Upper lobe of left lung (tissue), 6 donors: ENCODE measurements around the gene ARHGAP31. TPM values are rescaled to one million over a fixed set of nuclear protein-coding genes. Genes with fewer than 3 reads are reported as not detected.

Experiments
- ATAC-seq, 2 donors: fragments of 200-7000 bp; cut with Tn5 transposase; one replicate each; pipeline ENCODE4 v1.9.1; 2022; ENCODE audit warnings: mild to moderate bottlenecking in 2 of 2, moderate library complexity in 2 of 2; ENCODE audit not compliant: low FRiP score in 2 of 2
- DNase-seq, 2 donors: peaks; one replicate each; pipeline ENCODE4 v3.0.0-alpha.2; 2019 to 2020
- H3K27ac ChIP-seq, 4 donors: fragments of 200-600 bp; sonication (generic); one replicate each; pipeline ENCODE4 v1.5.1; 2016 to 2019
- H3K27me3 ChIP-seq, 4 donors: fragments of 200-600 bp; sonication (generic); one replicate each; pipeline ENCODE4 v1.5.1; 2017 to 2019
- H3K36me3 ChIP-seq, 4 donors: fragments of 200-600 bp; sonication (generic); one replicate each; pipeline ENCODE4 v1.5.1; 2016 to 2019
- H3K4me1 ChIP-seq, 4 donors: fragments of 200-600 bp; sonication (generic); one replicate each; pipeline ENCODE4 v1.5.1; 2018 to 2019
- H3K4me3 ChIP-seq, 4 donors: fragments of 200-600 bp; sonication (generic); one replicate each; pipeline ENCODE4 v1.5.1; 2017 to 2019; ENCODE audit warnings: mild to moderate bottlenecking in 2 of 4, moderate library complexity in 1 of 4
- H3K9me3 ChIP-seq, 4 donors: fragments of 200-600 bp; sonication (generic); one replicate each; pipeline ENCODE4 v1.5.1; 2018 to 2019
- CTCF ChIP-seq, 6 experiments: fragments of 450-650 bp in 4 of 6; fragments of 200-600 bp in 2 of 6; sonication (generic) in 2 of 6; IDR thresholded peaks; one replicate each; pipeline ENCODE4 v1.5.1; 2016 to 2019; ENCODE audit warnings: antibody characterized with exemption in 6 of 6
- EP300 ChIP-seq, 4 donors: sonication (generic); formaldehyde crosslinking; IDR thresholded peaks; one replicate each; pipeline ENCODE4 v1.5.1; 2017; ENCODE audit warnings: antibody characterized with exemption in 4 of 4, control low read depth in 2 of 4
- POLR2A ChIP-seq, 4 donors: fragments of 450-650 bp; IDR thresholded peaks; one replicate each; pipeline ENCODE4 v1.5.1; 2016 to 2017; ENCODE audit warnings: antibody characterized with exemption in 4 of 4, mild to moderate bottlenecking in 2 of 4
- POLR2AphosphoS5 ChIP-seq, 2 donors: sonication (generic); formaldehyde crosslinking; IDR thresholded peaks; one replicate each; pipeline ENCODE4 v1.5.1; 2017; ENCODE audit warnings: antibody characterized with exemption in 2 of 2
- whole genome bisulfite sequencing, 2 donors: methylation state at CpG; one replicate each; pipeline ENCODE4 v1.1.5; 2017 to 2018; 5-methylcytosine and 5-hydroxymethylcytosine counted together
- total RNA-seq, 6 donors: library from RNA; depleted of rRNA in 4 of 6; stranded (reverse); fragments of >200 nt in 4 of 6; gene quantifications; one replicate each; pipeline versions ENCODE4 v1.1.0 to v1.2.1, GENCODE V29; 2016 to 2021
- donor health status: DM: no; HTN: no; CAD: no; lungs with moderate emphysema.
- donor health status: DM: no; HTN: yes; CAD: no; lungs with severe emphysema.

The ARHGAP31 gene
- total RNA-seq, 6 donors from 2014 or later, result 47.1 to 91.0 (median 66.2) TPM

DNA sequence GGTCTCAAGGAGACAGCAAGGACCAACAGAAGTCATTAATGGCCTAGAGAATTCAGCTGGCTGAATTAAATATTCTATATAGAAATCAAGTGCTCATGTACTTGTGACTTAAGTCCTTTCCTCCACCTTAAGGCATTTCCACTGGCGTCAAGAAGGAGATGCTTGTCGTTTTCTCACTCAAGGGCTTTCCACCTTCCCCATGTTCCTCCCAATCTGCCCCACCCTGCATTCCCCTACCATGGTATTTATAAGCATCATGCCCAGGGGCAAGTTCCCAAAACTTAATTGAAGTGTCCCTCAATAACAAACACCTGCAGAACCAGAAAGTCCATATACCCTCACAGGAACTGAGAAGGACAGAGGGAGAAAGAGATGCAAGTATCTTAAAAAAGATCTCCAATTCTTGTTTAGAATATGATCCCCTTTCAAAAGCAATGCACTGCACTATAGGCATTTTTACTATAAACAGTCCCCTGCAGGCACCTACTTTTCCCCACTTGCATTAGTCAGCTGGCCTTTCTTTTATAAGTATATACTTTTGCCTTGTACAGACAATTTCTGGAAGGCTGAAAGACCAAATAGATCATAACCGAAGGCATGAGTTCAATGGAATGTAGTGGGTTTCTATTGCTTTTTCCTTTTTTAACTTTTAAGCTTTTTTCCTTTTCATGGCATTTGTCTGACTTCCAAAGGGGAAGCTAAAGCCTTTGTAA is 139.6 kb downstream of the ARHGAP31 start:
- H3K27ac ChIP-seq, result peak overlapping the region in 3 of 4 donors; percentile 3 to 58 (median 38)
- no peak for DNase-seq
- no peak overlapping the region for H3K4me3 ChIP-seq
- H3K9me3 ChIP-seq, result peaks cover 0 to 4% (median under 1%) of the 10 kb centered on the region in 4 donors
- peaks cover 31 to 96% (median 53%) of the 10 kb centered on the region in 4 donors for H3K36me3 ChIP-seq
- H3K27me3 ChIP-seq, result no peaks in the 10 kb centered on the region
- peak; percentile 34 to 75 for ATAC-seq
- 60 to 78% methylated on average over 3 of the region's 3 CpGs for WGBS, 2 donors
- peaks cover 9 to 16% (median 12%) of the 10 kb centered on the region in 4 donors for H3K4me1 ChIP-seq
- peak in 1 of 4 donors; percentile 10 for TF ChIP-seq EP300 (IDR thresholded peaks at IDR 0.05)
- TF ChIP-seq POLR2AphosphoS5 (IDR thresholded peaks at IDR 0.05), result no peak

GRCh38 chr3:119434703-119435102 is 140.5 kb downstream of the ARHGAP31 start:
- TF ChIP-seq EP300 (IDR thresholded peaks at IDR 0.05) (no peak), CTCF (IDR thresholded peaks at IDR 0.05) (no peak), POLR2AphosphoS5 (IDR thresholded peaks at IDR 0.05) (no peak)
- Histone ChIP-seq H3K9me3 (peaks cover 0 to 1% (median 0%) of the 10 kb centered on the region in 4 donors), H3K27me3 (no peaks in the 10 kb centered on the region), H3K36me3 (peaks cover 31 to 88% (median 49%) of the 10 kb centered on the region in 4 donors), H3K27ac (peak overlapping the region in 3 of 4 donors; percentile 3 to 53 (median 52)), H3K4me3 (no peak overlapping the region), H3K4me1 (peaks cover 9 to 16% (median 12%) of the 10 kb centered on the region in 4 donors)
- DNase-seq (no peak), ATAC-seq (no peak)
- 89 to 93% methylated on average over 4 of the region's 4 CpGs for WGBS, 2 donors

- H3K27ac ChIP-seq, result peak overlapping the region in 2 of 4 donors; percentile 0 to 11
- H3K4me3 ChIP-seq, result no peak overlapping the region
- DNase-seq, result no peak
- ATAC-seq, result no peak
- WGBS, 2 donors, result 78 to 85% methylated on average over 1 of the region's 1 CpG
- H3K27me3 ChIP-seq, result no peaks in the 10 kb centered on the region
- H3K36me3 ChIP-seq, result peaks cover 27 to 75% (median 39%) of the 10 kb centered on the region in 4 donors
- no peak for TF ChIP-seq EP300 (IDR thresholded peaks at IDR 0.05)
- no peak for TF ChIP-seq CTCF (IDR thresholded peaks at IDR 0.05)
- TF ChIP-seq POLR2AphosphoS5 (IDR thresholded peaks at IDR 0.05), result no peak
- no peak for TF ChIP-seq POLR2A (IDR thresholded peaks at IDR 0.05)
- H3K4me1 ChIP-seq, result peaks cover 9 to 16% (median 12%) of the 10 kb centered on the region in 4 donors
- no peaks in the 10 kb centered on the region for H3K9me3 ChIP-seq
Measured at GRCh38 chr3:119436977-119437376, 142.8 kb downstream of the ARHGAP31 start.

DNA sequence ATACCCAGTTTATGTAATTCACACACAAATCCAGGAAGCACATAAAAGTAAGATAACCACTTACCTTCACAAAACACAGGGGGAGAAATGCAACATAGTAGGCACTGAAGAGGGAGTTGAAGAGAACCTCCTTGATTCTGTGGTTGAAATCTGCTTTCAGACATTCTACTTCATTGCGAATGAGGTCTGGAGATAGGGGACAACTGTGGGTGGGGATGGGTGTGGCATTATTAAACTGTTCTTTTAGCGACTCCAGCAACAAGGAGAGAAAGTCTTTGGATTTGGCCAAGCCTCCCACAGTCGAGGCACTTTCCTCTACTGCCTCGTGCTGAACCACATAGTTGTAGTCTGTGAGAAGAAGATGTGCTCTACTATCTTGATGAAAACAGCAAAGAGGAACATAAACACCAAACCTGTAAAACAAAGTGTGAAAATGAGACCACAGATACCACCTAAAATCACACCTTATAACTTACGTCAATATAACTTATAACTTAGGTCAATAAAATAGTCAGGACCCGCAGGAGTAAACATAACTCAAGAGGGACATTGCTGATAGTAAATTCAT is 143.6 kb downstream of the ARHGAP31 start:
- 90% methylated on average over 6 of the region's 6 CpGs for WGBS, 2 donors
- Histone ChIP-seq H3K36me3 (peaks cover 27 to 72% (median 45%) of the 10 kb centered on the region in 4 donors), H3K27me3 (no peaks in the 10 kb centered on the region), H3K4me1 (peaks cover 9 to 16% (median 12%) of the 10 kb centered on the region in 4 donors), H3K9me3 (no peaks in the 10 kb centered on the region), H3K27ac (peak overlapping the region in 1 of 4 donors; percentile 3), H3K4me3 (no peak overlapping the region)
- DNase-seq (no peak), ATAC-seq (no peak)
- TF ChIP-seq POLR2AphosphoS5 (IDR thresholded peaks at IDR 0.05) (no peak), EP300 (IDR thresholded peaks at IDR 0.05) (no peak), POLR2A (IDR thresholded peaks at IDR 0.05) (no peak), CTCF (IDR thresholded peaks at IDR 0.05) (no peak)

GRCh38 chr3:119443179-119443578 is 149.0 kb downstream of the ARHGAP31 start:
- ATAC-seq (no peak), DNase-seq (no peak)
- peaks cover 3 to 69% (median 37%) of the 10 kb centered on the region in 4 donors for H3K36me3 ChIP-seq

More at GRCh38 chr3:119443179-119443578, 149.0 kb downstream of the ARHGAP31 start:
- Histone ChIP-seq H3K4me3 (no peak overlapping the region), H3K27ac (no peak overlapping the region), H3K27me3 (no peaks in the 10 kb centered on the region), H3K4me1 (no peaks in the 10 kb centered on the region), H3K9me3 (no peaks in the 10 kb centered on the region)
- TF ChIP-seq CTCF (IDR thresholded peaks at IDR 0.05) (no peak), EP300 (IDR thresholded peaks at IDR 0.05) (no peak), POLR2A (IDR thresholded peaks at IDR 0.05) (no peak)
